ENCODE results near the gene KRT72. TPM values are rescaled to one million over a fixed set of nuclear protein-coding genes. Genes with fewer than 3 reads are reported as not detected.

The KRT72 gene
- total RNA-seq, 3 donors from 2014 or later, result not detected

DNA sequence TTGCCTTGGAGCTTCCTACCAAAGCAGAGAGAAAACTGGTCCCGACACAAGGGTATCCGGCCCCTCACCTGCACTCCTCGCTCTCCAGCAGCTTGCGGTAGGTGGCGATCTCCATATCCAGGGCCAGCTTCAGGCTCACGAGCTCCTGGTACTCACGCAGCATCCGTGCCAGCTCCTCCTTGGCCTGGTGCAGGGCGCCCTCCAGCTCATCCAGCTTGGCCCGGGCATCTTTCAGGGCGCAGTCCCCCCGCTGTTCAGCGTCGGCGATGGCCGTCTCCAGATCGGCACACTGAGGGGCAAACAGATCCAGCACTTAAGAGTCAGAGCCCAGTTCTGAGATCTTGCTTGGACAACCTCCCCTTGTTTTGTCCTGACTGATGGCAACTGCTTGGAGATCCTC, 13.7 kb downstream of the KRT72 start:
- Histone ChIP-seq H3K36me3 (ENCODE audit: low read depth) (no peaks in the 10 kb centered on the region), H3K9me3 (no peaks in the 10 kb centered on the region), H3K4me1 (ENCODE audit: low read depth) (no peaks in the 10 kb centered on the region), H3K4me3 (no peak overlapping the region)
- TF ChIP-seq, protein P1, sequence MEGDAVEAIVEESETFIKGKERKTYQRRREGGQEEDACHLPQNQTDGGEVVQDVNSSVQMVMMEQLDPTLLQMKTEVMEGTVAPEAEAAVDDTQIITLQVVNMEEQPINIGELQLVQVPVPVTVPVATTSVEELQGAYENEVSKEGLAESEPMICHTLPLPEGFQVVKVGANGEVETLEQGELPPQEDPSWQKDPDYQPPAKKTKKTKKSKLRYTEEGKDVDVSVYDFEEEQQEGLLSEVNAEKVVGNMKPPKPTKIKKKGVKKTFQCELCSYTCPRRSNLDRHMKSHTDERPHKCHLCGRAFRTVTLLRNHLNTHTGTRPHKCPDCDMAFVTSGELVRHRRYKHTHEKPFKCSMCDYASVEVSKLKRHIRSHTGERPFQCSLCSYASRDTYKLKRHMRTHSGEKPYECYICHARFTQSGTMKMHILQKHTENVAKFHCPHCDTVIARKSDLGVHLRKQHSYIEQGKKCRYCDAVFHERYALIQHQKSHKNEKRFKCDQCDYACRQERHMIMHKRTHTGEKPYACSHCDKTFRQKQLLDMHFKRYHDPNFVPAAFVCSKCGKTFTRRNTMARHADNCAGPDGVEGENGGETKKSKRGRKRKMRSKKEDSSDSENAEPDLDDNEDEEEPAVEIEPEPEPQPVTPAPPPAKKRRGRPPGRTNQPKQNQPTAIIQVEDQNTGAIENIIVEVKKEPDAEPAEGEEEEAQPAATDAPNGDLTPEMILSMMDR (IDR thresholded peaks at IDR 0.05), result no peak
- intact Hi-C loops (cut with DNase I, micrococcal nuclease), result no loop called here
- ATAC-seq, result no peak
- DNase-seq, result no peak

DNA sequence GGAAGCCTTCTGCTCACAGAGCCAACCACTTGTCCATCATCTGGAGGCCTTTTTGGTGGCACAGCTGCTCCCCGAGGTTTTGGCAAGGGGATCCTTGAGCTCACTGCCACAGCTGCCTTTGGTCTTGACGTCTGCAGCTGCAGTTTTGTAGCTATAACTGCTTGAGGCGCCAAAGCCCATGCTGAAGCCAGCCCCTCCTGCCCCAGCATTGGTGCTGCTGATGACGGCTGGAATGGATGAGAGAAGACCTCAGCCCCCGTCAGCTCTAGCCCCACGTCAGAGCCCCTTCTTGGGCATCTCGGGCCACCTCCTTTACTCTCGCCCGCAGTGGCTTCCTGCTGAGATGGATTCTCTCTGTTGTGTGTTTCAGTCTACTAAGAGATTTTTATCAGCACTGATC, 15.3 kb downstream of the KRT72 start:
- intact Hi-C loops (cut with DNase I, micrococcal nuclease), result no loop called here
- no peaks in the 10 kb centered on the region for H3K9me3 ChIP-seq
- TF ChIP-seq, protein P1 (IDR thresholded peaks at IDR 0.05), result no peak
- H3K36me3 ChIP-seq (ENCODE audit: low read depth), result no peaks in the 10 kb centered on the region
- DNase-seq (no peak), ATAC-seq (peak; percentile 10)
- H3K4me3 ChIP-seq, result no peak overlapping the region
- no peaks in the 10 kb centered on the region for H3K4me1 ChIP-seq (ENCODE audit: low read depth)

DNA sequence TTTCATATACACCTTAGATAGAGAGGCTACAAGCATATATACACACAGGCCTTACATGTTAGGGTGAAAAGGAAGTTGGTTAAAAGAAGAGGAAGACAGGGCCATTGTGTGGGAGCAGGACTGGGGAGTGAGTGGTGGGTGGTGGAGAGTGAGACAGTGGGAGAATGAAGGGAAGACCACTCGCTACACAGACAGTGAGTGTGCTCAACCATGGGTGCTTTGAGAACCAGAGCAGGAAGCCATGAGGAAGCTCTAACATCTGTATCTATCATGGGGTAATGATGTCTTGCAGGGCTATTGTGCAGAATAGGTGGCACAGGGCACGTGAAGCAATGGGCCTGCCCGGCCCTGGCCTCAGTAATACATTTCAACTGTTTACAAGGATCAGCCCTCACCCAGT, 16.2 kb downstream of the KRT72 start:
- H3K4me3 ChIP-seq, result no peak overlapping the region
- intact Hi-C loops (cut with DNase I, micrococcal nuclease), result no loop called here
- TF ChIP-seq, protein P1 (IDR thresholded peaks at IDR 0.05), result no peak
- H3K4me1 ChIP-seq (ENCODE audit: low read depth), result no peaks in the 10 kb centered on the region
- no peaks in the 10 kb centered on the region for H3K9me3 ChIP-seq
- ATAC-seq (no peak), DNase-seq (no peak)
- no peaks in the 10 kb centered on the region for H3K36me3 ChIP-seq (ENCODE audit: low read depth)

DNA sequence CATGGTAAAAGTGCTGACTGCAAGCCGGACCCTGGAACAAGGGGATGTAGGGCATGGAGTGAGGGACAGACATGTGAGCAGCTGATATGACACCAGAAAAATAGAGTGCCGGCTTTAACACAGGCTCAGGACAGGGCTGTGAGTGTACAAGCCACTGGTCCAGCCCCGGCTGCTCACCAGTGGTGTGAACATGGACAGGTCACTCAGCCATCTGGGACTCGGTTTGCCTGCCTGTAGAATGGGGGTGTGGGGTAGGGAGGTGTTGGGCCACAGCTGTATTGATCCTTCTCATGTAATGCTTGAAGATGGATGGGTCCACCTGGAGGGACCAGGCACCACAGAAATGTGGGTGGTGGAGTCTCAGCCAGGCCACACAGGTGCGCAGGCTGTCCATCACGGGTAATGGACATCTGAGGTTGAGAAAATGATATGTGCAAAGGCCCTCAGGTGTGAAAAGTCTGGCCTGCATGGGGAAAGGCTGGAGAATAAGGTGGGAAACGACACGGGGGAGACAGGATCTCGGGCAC, 17.0 kb downstream of the KRT72 start:
- intact Hi-C loops (cut with DNase I, micrococcal nuclease), result loop anchor here (5.0 kb wide), 2 partner anchors 293 to 298 kb away; no protein-coding TSS in a partner anchor
- Histone ChIP-seq H3K9me3 (no peaks in the 10 kb centered on the region), H3K36me3 (ENCODE audit: low read depth) (no peaks in the 10 kb centered on the region), H3K4me3 (no peak overlapping the region), H3K4me1 (ENCODE audit: low read depth) (no peaks in the 10 kb centered on the region)
- ATAC-seq, result no peak
- DNase-seq, result no peak
- TF ChIP-seq, protein P1 (IDR thresholded peaks at IDR 0.05), result no peak

DNA sequence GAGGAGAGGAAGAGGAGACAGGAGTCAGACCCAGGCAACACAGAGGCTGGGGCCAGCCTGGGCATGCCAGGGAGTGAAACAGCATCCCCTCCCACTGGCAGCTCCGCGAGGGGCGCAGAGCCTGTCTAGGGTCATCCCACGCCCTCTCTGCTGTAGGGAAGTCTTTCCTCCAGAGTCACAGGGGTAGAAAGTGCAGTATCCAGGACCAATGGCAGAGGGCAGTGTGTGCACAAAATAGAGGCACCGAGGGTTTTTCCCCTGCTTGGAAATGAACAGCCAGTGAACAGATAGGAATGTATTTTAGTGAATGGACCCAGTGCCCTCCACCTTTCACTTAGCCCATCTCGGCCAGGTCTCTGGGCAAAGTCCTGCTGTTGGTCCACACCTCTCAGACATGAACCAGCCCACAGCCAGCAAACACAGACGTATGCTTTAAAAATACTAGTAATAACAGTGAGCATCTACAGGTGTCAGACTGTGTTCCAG, 18.2 kb downstream of the KRT72 start:
- Histone ChIP-seq H3K9me3 (no peaks in the 10 kb centered on the region), H3K4me3 (no peak overlapping the region), H3K4me1 (ENCODE audit: low read depth) (no peaks in the 10 kb centered on the region), H3K36me3 (ENCODE audit: low read depth) (no peaks in the 10 kb centered on the region)
- peak in 2 of 3 donors; percentile 66 to 84 for DNase-seq
- TF ChIP-seq, protein P1 (IDR thresholded peaks at IDR 0.05), result peak; percentile 55
- ATAC-seq, result peak; percentile 86
- intact Hi-C loops (cut with DNase I, micrococcal nuclease), result loop anchor here (5.0 kb wide), 2 partner anchors 294 to 299 kb away; no protein-coding TSS in a partner anchor

Measured in mucosa of descending colon (tissue), 3 donors.